Sigmoid colon (tissue), 4 donors: Measurements from ENCODE around the gene TWNK.

Experiments
- CTCF ChIP-seq, 4 experiments: fragments of 450-650 bp in 3 of 4; fragments of 200-600 bp in 1 of 4; IDR thresholded peaks; one replicate each; pipeline ENCODE4 v1.5.1; 2016 to 2019; ENCODE audit warnings: antibody characterized with exemption in 4 of 4, mild to moderate bottlenecking in 3 of 4, moderate library complexity in 2 of 4
- EP300 ChIP-seq, 4 donors: sonication (generic); formaldehyde crosslinking; IDR thresholded peaks; one replicate each; pipeline ENCODE4 v1.6.1; 2017; ENCODE audit warnings: antibody characterized with exemption in 4 of 4
- POLR2A ChIP-seq, 2 donors: fragments of 450-650 bp; IDR thresholded peaks; one replicate each; pipeline ENCODE4 v1.6.1; 2016; ENCODE audit warnings: antibody characterized with exemption in 2 of 2, mild to moderate bottlenecking in 2 of 2, moderate library complexity in 2 of 2
- POLR2AphosphoS5 ChIP-seq, 4 donors: sonication (generic); formaldehyde crosslinking; IDR thresholded peaks; one replicate each; pipeline ENCODE4 v1.6.1; 2017; ENCODE audit warnings: antibody characterized with exemption in 4 of 4

- no peak for TF ChIP-seq CTCF (IDR thresholded peaks at IDR 0.05)
- TF ChIP-seq EP300 (IDR thresholded peaks at IDR 0.05): no peak
- no peak for TF ChIP-seq POLR2A (IDR thresholded peaks at IDR 0.05)
- TF ChIP-seq POLR2AphosphoS5 (IDR thresholded peaks at IDR 0.05): peak in 1 of 4 donors; percentile 45
Measured at GRCh38 chr10:101032637-101033224, 45.4 kb downstream of the TWNK start.
